Measurements from ENCODE around the gene MED13L. TPM values are rescaled to one million over a fixed set of nuclear protein-coding genes. Genes with fewer than 3 reads are reported as not detected.

Gene MED13L
- total and polyA plus RNA-seq, 2 of the 8 experiments (the other 6 are each of a cell fraction or from before 2014, with no cell fraction given) = 15.9 to 51.7 TPM

DNA sequence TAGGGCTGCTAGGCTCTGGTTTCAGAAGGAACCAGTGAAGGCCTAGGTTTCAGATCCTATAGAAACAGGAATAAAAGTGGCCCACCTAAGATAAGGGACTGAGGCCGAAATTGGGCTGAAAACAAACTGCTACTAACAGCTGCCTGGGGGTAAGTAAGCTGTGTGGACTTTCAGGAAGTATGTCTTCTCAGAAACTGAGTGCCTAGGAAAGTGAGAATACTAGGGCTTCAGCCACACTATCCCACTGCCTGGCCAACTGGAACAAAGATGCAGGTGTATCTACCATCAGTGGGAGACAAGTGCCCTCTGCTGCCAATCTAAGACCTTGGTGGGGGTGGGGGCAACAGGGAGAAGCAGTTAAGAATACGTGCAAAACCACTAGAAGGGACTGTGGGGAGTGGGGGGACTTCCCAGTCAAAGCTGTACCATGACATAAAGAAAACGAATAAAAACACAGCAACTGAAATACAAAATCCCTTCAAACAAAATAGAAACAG is 82.5 kb downstream of the MED13L start (continued):
- peak; percentile 36 to 54; a peak in 3 of 4 replicates for TF ChIP-seq RAD21 (IDR thresholded peaks at IDR 0.05 in 1 of 2, conservative IDR thresholded peaks at IDR 0.05 in 1 of 2; ENCODE audit: low read depth in 2 of 2, low read length in 2 of 2)
